ENCODE results near the gene PEX19.

The PEX19 gene

DNA sequence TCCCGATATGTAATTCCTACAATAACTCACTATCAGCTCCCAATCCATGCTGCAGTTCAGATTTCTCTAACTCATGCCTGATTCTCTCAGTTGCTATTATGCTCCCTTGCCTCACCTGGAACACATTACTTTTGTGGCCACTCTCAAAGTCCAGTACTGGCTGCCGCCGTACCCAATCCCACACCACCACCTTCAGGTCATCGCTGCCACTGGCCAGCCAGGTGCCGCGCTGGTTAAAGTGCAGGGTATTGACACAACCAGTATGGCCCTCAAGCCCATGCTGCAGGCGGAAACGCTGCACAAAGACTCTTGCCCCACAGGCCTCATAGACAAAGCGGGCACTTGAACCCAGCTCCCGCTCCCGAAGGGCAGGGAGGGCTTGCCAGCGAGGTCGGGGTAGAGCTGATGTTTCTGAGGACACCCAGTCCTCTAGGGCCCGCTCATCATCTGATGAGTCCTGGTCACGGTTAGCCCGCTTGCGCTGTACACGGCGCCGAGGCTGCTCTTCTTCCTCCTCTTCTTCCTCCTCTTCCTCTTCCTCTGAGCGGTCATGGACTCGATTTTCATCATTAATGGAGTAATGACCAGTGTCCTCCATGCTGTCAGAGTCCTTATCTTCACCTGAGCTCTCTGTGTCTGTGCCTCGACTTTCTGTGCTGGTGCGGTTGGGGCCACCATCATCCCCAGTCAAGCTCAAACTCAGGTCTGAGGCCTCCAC, 45.2 kb downstream of the PEX19 start:
- no peak for DNase-seq (ENCODE audit: low read depth in 2 of 2)

DNA sequence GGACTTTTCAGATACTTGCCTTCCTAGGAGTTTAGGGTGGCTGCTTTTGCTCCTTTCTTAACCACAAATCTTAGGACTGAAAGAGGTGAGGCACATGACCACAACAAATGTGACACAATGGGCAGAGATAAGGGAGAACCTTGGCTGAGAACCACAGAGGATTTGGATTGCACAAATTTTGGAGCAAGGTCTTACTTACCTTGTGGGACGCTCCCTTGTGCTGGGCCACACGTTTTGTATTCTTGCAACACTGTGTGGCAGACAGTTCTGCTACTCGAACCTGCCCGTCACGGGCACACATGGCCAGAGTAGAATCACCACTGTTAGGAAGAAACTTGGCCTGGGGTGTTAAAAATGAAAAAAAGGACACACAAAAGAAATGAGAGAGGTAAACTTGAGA, 46.5 kb downstream of the PEX19 start:
- DNase-seq (ENCODE audit: low read depth in 2 of 2): no peak

DNA sequence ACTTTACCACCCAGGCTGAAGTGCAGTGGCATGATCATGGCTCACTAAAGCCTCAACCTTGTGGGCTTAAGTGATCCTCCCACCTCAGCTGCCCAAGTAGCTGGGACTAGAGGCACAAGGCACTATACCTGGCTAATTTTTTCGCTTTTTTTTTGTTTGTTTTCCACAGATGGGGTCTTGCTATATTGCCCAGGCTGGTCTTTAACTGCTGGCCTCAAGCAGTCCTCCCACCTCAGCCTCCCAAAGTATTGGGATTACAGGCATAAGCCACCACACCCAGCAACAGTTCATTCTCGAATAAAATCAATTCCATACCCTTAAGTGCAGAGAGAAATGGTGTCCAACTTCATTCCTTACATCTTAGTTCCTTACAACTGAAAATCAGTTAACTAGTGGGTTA, 47.4 kb downstream of the PEX19 start:
- no peak for DNase-seq (ENCODE audit: low read depth in 2 of 2)

DNA sequence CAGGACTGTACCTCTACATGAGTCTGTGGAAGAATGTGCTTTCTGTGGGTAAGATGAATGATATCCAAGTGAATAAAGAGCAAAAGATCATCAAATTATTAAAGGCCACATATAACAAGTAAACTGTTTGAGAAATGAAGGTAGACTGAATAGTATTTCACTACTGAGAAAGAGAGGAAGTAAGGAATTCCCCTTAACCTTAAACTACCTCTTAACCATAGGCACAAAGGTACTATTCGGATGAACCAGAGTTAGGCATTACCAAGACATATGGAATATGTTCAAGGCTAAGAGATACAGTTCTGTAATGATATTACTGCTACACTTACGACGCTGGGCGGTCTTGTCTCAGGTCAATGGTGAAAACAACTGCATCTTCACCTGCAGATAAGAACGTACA, 48.1 kb downstream of the PEX19 start:
- DNase-seq (ENCODE audit: low read depth in 2 of 2): no peak

DNA sequence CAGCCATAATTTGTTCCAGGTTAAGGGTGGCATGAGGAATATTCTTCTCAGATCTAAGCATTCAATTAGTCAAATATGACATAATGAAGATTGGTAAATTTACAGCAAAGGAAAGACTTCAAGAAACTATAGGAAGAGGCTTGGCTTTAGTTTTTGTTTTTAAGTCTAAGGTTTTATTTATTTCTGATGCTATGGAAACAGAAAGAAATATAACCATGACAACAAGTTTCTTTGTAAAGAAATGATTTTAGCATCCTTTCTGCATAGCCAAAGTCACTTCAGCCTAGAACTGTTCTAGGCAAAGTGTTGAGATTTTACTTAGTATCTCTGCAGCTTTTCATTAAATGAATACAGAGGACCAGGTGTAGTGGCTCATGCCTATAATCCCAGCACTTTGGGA, 52.0 kb downstream of the PEX19 start:
- DNase-seq (ENCODE audit: low read depth in 2 of 2): no peak

DNA sequence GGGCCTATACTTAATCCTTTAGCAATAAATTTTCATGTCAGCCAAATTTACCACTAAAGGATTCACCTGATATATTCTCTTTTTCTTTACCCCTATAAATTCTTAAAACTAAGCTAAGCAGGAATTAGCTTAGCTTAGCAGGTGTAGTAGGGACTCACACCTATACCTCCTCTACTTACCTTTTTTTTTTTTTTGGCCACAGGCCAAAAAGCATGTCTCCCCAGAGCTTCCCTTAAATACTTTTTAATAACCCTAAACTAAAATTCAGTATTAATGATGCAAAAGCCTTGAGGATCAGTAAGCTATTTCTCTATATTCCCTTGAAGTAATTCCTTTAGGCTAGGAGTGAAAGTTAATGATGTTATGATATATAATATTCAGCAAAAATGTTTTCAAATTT, 56.5 kb downstream of the PEX19 start:
- no peak for DNase-seq (ENCODE audit: low read depth in 2 of 2)

DNA sequence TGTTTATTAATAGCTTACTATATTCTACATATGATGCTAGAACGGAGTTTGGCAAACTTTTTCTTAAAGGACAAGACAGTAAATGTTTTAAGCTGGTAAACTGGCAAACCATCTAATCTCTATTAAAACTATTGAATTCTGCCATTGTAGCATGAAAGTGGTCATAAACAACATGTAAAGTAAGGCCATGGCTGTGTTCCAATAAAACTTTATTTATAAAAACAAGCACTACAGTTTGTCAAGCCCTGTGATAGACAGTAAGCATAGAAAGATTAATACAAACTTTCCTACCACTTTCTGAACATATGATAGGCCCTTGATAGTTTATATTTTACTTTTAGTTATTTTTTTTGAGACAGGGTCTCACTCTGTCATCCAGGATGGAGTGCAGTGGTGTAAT, 57.4 kb downstream of the PEX19 start:
- no peak for DNase-seq (ENCODE audit: low read depth in 2 of 2)

DNA sequence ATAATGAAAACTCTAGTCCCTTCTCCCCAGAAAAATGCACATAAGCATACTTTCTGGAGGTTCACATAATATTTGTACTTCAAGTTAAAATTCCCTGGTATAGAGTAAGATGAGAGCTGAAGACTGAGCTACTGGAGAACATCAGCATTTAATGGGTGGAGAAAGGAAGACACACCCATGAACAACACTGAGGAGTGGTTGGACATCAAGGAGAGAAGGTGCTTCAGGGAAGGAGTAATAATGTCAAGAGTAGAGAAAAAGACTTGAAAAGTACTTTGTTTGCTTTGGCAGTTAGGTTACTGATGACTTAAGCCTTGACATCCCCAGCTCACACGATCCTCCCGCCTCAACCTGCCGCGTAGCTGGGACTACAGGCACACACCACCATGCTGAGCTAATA, 57.9 kb downstream of the PEX19 start:
- DNase-seq (ENCODE audit: low read depth in 2 of 2): no peak
